NCI-H1436 (cell line): ENCODE data around the gene TLR6.

ENCODE experiments used
- DNase-seq: peaks from one replicate; lab custom pipeline; 2025; lab: John Stamatoyannopoulos, UW

TLR6 gene

GRCh38 chr4:38867478-38868058, 11.0 kb upstream of the TLR6 start, which contains the start of gene FAM114A1:
TSS of gene FAM114A1 (plus strand) at chr4:38867806. CDS start at chr4:38878079, 10,273 bp downstream.
- DNase-seq: peak; percentile 35

- DNase-seq: no peak
These were observed 10.4 kb upstream of the TLR6 start for GRCh38 chr4:38866973-38867477.

- DNase-seq: no peak
These were observed 8.8 kb upstream of the TLR6 start for GRCh38 chr4:38865445-38865844.

- no peak for DNase-seq
These were observed 5.2 kb upstream of the TLR6 start for GRCh38 chr4:38861791-38862190.

DNA sequence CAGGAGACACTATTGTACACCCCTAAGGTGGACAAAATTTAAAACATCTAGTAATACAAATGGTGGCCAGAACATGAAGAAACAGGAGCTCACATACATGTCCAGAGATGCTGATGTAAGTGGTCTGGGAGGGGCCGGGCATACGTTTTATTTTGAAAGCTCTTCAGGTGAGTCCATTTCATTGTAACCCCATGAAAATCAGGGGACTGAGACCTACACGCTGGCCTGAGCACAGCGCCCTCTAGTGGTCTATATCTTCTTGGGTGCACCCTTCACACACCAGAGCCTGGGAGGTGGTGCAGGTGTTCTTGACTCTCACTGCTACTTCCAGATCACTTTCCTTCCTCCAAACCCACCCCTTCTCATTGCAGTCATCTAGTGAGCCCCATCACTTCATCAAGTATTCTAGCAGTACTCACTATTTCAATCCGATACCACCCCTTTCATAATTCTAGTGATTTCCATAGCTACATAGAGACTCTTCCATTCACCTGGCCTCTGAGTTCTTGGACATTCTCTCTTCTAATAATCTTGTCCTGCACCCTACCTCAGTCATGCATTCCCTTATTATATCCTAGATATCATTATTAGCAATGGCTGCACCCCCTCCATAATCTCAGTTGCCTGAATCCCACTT, 4.3 kb upstream of the TLR6 start:
- peak; percentile 47 for DNase-seq

DNA sequence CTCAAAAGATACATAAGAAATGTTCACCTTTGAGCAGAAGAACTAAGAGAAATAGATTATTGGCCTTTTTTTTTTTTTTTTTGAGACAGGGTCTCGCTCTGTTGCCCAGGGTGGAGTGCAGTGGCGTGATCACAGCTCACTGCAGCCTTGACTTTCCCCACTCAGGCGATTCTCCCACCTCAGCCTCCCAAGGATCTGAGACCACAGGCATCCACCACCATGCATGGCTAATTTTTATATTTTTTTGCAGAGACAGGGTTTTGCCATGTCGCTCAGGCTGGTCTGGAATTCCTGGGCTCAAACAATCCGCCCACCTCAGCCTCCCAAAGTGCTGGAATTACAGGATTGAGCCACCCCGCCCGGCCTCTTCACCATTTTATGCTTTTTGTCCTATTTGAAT, 2.9 kb upstream of the TLR6 start:
- no peak for DNase-seq

DNA sequence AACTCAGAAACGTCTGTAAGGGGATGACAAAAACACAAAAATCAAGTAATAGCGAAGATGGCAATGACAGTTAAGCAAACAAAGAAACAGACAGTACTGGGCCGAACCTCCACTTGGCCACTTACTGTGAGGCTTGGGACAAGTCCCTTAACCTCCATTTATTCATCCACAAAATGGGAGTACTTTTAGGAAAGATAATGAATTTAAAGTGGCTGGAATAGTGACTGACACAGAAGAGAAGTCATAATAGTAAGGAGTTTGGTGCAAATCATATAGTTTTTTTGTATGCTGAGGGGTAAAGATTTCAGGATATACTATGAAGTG, 1.4 kb upstream of the TLR6 start:
- no peak for DNase-seq

GRCh38 chr4:38857354-38858096, 908 bp upstream of the TLR6 start:
- no peak for DNase-seq

DNA sequence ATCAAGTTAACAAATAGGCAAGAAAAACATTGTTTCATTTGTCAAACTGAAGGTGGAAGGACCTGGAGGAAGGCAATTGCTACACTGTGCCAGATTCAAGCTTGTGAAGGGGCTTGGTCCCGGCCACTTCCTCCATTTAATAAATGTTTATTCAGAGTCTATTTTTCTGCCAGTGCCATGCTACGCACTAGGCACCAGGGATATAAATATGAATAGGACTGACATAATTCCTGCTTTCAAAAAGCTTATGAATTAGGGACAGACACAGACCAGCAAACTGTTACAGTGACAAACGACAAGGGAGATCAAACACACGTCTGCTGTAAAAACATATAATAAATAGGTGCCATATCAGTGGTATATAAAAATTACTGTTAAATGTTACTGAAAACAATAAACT, 571 bp downstream of the TLR6 start:
- no peak for DNase-seq

- DNase-seq: no peak
These were observed 1.2 kb downstream of the TLR6 start for GRCh38 chr4:38855466-38855865.

- no peak for DNase-seq
These were observed 10.6 kb downstream of the TLR6 start for GRCh38 chr4:38846015-38846414.

DNA sequence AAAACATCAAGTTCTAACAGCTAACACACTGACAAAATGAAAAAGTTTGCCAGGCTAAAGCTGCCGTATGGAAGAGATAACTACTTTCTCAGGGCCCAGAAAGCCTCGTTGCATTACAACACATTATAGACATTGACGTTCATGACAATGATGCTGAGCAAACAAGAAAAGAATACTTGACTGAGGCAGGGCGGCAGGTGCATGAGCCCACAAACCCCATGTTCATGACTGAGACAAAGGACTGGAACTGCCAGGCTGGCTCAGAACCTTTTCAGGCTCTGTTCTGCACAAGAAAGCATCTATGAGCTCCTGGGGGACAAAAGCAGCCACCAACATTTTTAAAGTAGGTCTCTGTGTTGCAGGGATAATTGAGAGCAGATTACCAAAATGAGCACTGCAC, 13.6 kb downstream of the TLR6 start:
- DNase-seq: peak; percentile 75

DNA sequence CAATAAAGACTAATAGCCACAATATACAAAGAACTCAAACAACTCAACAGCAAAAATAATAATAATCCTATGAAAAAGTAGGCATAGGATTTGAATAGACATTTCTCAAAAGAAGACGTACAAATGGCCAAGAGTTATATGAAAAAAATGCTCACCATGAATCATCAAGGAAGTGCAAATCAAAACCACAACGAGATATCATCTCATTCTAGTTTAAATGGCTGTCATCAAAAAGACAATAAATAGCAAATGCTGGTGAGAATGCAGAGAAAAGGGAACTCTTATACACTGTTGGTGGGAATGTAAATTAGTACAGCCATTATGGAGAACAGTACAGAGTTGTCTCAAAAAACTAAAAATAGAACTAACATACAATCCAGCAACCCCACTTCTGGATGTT, 18.8 kb downstream of the TLR6 start:
- no peak for DNase-seq

- no peak for DNase-seq
These were observed 19.3 kb downstream of the TLR6 start for GRCh38 chr4:38837334-38837733.

- DNase-seq: no peak
These were observed 22.0 kb downstream of the TLR6 start for GRCh38 chr4:38834570-38834969.

DNA sequence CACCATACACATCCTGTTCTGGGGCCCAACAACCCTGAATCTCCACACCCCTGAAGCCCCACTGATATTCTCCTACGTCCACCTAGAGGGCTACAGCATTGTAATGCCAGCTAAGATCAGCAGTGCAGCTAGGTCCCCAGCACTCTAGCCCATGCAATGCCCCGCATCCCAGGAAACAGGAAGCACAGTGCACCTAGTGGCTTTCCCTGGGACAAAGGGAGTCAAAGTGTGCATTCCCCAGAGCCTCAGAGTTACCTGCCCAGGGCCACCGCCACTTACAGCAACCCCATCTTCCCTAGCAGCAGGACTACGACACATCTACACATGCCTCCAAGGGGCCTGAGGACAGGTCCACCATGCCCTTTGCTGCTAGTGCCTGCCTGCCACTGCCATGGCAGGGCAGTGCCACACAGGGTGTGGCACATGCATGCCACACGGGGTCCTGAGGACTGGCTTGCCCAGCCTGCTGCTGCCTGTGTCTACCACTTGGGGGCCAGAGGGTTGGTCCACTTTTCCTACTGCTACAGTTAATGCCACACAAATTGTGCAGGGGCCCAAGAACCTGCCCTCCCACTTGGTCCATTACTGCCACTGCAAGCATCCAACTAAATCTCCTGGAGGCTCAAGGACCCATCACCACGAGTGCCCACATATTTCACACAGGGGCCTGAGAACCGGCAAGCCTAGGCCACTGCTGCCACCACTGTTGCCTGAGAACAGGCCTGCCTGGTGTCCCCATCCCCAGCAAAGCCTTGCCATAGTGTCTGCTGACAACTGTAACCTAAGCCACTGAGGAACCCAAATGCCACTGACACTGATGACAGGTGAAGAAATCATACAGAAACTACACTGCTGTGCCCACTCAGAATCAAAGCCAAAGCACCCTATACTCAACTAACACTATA, 23.7 kb downstream of the TLR6 start:
- no peak for DNase-seq

DNA sequence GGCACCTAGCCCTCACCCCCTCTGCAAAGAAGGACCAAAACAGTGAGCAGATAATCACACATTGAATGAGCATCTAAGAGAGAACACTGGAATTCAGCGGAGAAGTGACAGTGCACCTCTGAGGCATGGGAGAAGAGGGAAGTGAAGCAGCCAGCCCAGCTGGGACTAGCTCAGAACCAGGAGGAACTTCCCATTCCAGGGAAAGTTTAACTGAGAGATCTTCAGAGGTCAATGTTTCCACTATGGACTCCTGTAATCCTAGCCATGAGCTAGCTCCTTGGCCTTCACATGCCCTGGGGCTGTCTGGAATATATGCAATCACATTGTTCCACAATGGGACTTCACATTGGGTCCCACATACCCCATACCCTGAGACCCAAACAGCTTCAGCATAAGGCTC, 24.4 kb downstream of the TLR6 start:
- DNase-seq: no peak

DNA sequence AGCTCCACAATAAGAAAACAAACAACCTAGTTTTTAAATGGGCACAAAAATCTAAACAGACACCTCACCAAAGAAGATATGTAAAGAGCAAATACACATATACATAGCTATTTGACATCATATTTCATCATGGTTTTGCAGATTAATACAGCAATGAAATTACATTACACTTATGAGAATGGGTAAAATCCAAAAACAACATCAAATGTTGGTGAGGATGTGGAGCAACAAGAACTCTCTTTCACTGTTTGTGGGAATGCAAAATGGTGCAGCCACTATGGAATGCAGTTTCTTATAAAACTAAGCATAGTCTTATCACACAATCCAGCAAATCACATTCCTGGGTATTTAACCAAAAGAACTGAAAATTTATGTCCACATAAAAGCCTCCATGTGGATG, 25.0 kb downstream of the TLR6 start:
- DNase-seq: no peak

DNA sequence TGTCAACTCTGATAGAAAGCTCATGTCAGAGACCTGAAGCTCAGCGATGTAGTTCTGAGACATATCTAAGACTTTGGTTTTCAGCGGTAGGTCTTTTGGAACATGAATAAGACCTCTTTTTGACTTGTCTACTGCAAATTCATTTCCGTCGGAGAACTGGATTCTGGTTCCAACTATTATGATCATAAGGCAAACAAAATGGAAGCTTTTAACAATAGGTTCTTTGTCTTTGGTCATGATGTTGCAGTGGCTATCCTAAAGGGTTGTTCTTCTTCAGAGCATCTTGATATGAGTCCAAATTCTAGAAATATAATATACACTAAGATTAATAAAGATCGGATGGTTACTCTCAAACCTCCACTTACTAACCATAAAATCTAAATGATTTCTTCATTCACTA, 27.4 kb downstream of the TLR6 start:
- no peak for DNase-seq

- DNase-seq: no peak
These were observed 32.9 kb downstream of the TLR6 start for GRCh38 chr4:38823766-38824165.

DNA sequence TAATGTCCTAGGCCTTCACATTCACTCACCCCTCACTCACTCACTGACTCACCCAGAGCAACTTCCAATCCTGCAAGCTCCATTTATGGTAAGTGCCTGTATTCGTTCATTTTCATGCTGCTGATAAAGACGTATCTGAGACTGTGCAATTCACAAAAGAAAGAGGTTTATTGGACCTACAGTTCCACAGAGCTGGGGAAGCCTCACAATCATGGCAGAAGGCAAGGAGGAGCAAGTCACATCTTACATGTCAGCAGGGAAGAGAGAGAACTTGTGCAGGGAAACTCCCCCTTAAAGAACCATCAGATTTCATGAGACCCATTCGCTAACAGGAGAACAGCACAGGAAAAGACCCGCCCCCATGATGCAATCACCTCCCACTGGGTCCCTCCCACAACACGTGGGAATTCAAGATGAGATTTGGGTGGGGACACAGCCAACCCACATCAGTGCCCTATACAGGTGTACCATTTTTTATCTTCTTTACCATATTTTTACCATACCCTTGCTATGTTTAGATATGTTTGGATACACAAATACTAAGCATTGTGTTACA, 33.8 kb downstream of the TLR6 start:
- no peak for DNase-seq

DNA sequence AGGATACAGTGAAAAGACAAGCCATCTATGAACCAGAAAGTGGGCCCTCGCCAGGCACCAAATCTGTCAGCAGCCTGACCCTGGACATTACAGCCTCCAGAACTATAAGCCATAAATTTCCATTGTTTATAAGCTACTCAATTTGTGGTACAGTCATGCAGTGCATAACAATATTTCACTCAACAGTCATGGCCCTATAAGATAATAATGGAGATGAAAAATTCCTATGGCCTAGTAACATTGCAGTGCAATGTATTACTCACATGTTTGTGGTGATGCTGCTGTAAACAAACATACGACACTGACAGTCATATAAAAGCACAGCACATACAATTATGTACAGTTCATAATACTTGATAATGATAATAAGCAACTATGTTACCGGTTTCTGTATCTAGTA, 34.9 kb downstream of the TLR6 start:
- no peak for DNase-seq
